HEK293 (cell line): ENCODE results near the gene SLC35B1.
A peak's percentile ranks its signal among the peaks of the same experiment; 100 is the strongest.

ENCODE experiments used
- CTCF ChIA-PET: fragments of 350-600 bp; formaldehyde crosslinking; extraction: SDS; loops from one replicate; lab custom pipeline; 2021; ENCODE audit warnings: antibody characterized with exemption; lab: Yijun Ruan, JAX
- POLR2A ChIA-PET: fragments of 300-600 bp; formaldehyde crosslinking; extraction: SDS; loops from one replicate; lab custom pipeline; 2020; ENCODE audit warnings: antibody characterized with exemption, inconsistent platforms; lab: Yijun Ruan, JAX
- H3K27ac ChIP-seq: fragments of 200-500 bp; sonication (Bioruptor generic); 2 replicates; pipeline ENCODE4 v1.5.1; 2014; ENCODE audit warnings: low read depth, low read length, control low read depth, inconsistent platforms; ENCODE audit errors: extremely low read depth
- H3K36me3 ChIP-seq, 2 experiments: fragments of 200-500 bp in 1 of 2; sonication (Bioruptor generic) in 1 of 2; 1 replicate in 1 of 2; 2 replicates in 1 of 2; pipeline ENCODE4 v1.5.1; 2014 to 2017; ENCODE audit warnings: inconsistent platforms in 2 of 2, low read length in 2 of 2; ENCODE audit not compliant: control insufficient read depth in 2 of 2, insufficient read depth in 1 of 2
- H3K4me1 ChIP-seq: fragments of 200-500 bp; sonication (Bioruptor generic); 2 replicates; pipeline ENCODE4 v1.5.1; 2014; ENCODE audit warnings: mild to moderate bottlenecking, low read length, inconsistent platforms; ENCODE audit not compliant: control insufficient read depth, insufficient read depth
- H3K4me3 ChIP-seq: 2 replicates; pipeline ENCODE4 v1.5.1; 2011; ENCODE audit warnings: low read depth, mild to moderate bottlenecking, control low read depth, low read length, moderate library complexity
- H3K9me3 ChIP-seq: fragments of 200-500 bp; sonication (Bioruptor generic); 2 replicates; pipeline ENCODE4 v1.5.1; 2014; ENCODE audit warnings: low read depth, low read length, inconsistent platforms; ENCODE audit not compliant: control insufficient read depth, insufficient read depth
- HOXD13 ChIP-seq: sonication (generic); formaldehyde crosslinking; IDR thresholded peaks from 2 replicates; pipeline ENCODE4 v1.8.0; 2022; ENCODE audit warnings: missing genetic modification reagents, borderline replicate concordance
- KLF1 ChIP-seq: fragments of 450-650 bp; formaldehyde crosslinking; IDR thresholded peaks from 2 replicates; pipeline ENCODE4 v1.5.1; 2016; ENCODE audit warnings: missing biosample characterization, missing genetic modification characterization
- PRDM1 ChIP-seq: fragments of 450-650 bp; formaldehyde crosslinking; IDR thresholded peaks from 2 replicates; pipeline ENCODE4; 2016; ENCODE audit warnings: missing biosample characterization, missing genetic modification characterization
- TRIM28 ChIP-seq: IDR thresholded peaks from 2 replicates; pipeline ENCODE4 v1.6.1; 2011; ENCODE audit warnings: low read length, control low read depth, borderline replicate concordance
- ZIC2 ChIP-seq: fragments of 450-650 bp; formaldehyde crosslinking; IDR thresholded peaks from 2 replicates; pipeline ENCODE4 v1.5.1; 2016; ENCODE audit warnings: missing biosample characterization, missing genetic modification characterization
- ZNF132 ChIP-seq: fragments of 450-650 bp; formaldehyde crosslinking; IDR thresholded peaks from 2 replicates; pipeline ENCODE4 v1.5.1; 2017; ENCODE audit warnings: missing biosample characterization, missing genetic modification characterization, borderline replicate concordance
- ZNF146 ChIP-seq: fragments of 450-650 bp; formaldehyde crosslinking; IDR thresholded peaks from 2 replicates; pipeline ENCODE4 v1.5.1; 2016; ENCODE audit warnings: missing biosample characterization, missing genetic modification characterization
- ZNF16 ChIP-seq: fragments of 450-650 bp; formaldehyde crosslinking; IDR thresholded peaks from 2 replicates; pipeline ENCODE4 v1.5.1; 2016; ENCODE audit warnings: low read depth, missing biosample characterization, missing genetic modification characterization
- ZNF221 ChIP-seq: fragments of 450-650 bp; formaldehyde crosslinking; IDR thresholded peaks from 2 replicates; pipeline ENCODE4 v1.5.1; 2017; ENCODE audit warnings: missing biosample characterization, missing genetic modification characterization, borderline replicate concordance
- ZNF302 ChIP-seq: fragments of 450-650 bp; formaldehyde crosslinking; IDR thresholded peaks from 2 replicates; pipeline ENCODE4 v1.5.1; 2016; ENCODE audit warnings: missing biosample characterization, missing genetic modification characterization, low read depth
- ZNF341 ChIP-seq: fragments of 450-650 bp; formaldehyde crosslinking; IDR thresholded peaks from 2 replicates; pipeline ENCODE4; 2016; ENCODE audit warnings: low read depth, missing biosample characterization, missing genetic modification characterization
- ZNF366 ChIP-seq: fragments of 450-650 bp; formaldehyde crosslinking; conservative IDR thresholded peaks from 2 replicates; pipeline ENCODE4 v1.5.1; 2016; ENCODE audit warnings: missing biosample characterization, missing genetic modification characterization
- ZNF548 ChIP-seq: fragments of 450-650 bp; formaldehyde crosslinking; IDR thresholded peaks from 2 replicates; pipeline ENCODE4 v1.5.1; 2016; ENCODE audit warnings: missing biosample characterization, missing genetic modification characterization
- ZNF580 ChIP-seq: fragments of 450-650 bp; formaldehyde crosslinking; IDR thresholded peaks from 2 replicates; pipeline ENCODE4 v1.5.1; 2016; ENCODE audit warnings: missing biosample characterization, missing genetic modification characterization
- ZNF585B ChIP-seq: fragments of 450-650 bp; formaldehyde crosslinking; IDR thresholded peaks from 2 replicates; pipeline ENCODE4 v1.5.1; 2016; ENCODE audit warnings: missing biosample characterization, missing genetic modification characterization
- ZNF692 ChIP-seq: fragments of 450-650 bp; formaldehyde crosslinking; IDR thresholded peaks from 2 replicates; pipeline ENCODE4 v1.5.1; 2016; ENCODE audit warnings: missing biosample characterization, missing genetic modification characterization
- TF ChIP-seq, protein P1 (sequence below): fragments of 450-650 bp; formaldehyde crosslinking; IDR thresholded peaks from 2 replicates; pipeline ENCODE4 v1.5.1; 2016; ENCODE audit warnings: missing biosample characterization, missing genetic modification characterization
- TF ChIP-seq, protein P2 (sequence below): fragments of 450-650 bp; formaldehyde crosslinking; IDR thresholded peaks from 2 replicates; pipeline ENCODE4 v1.5.1; 2016; ENCODE audit warnings: missing biosample characterization, missing genetic modification characterization
- TF ChIP-seq, protein P3 (sequence below): sonication (generic); formaldehyde crosslinking; IDR thresholded peaks from 2 replicates; pipeline ENCODE4 v1.8.1; 2022; ENCODE audit warnings: mild to moderate bottlenecking, moderate library complexity, missing genetic modification reagents

SLC35B1 gene

DNA sequence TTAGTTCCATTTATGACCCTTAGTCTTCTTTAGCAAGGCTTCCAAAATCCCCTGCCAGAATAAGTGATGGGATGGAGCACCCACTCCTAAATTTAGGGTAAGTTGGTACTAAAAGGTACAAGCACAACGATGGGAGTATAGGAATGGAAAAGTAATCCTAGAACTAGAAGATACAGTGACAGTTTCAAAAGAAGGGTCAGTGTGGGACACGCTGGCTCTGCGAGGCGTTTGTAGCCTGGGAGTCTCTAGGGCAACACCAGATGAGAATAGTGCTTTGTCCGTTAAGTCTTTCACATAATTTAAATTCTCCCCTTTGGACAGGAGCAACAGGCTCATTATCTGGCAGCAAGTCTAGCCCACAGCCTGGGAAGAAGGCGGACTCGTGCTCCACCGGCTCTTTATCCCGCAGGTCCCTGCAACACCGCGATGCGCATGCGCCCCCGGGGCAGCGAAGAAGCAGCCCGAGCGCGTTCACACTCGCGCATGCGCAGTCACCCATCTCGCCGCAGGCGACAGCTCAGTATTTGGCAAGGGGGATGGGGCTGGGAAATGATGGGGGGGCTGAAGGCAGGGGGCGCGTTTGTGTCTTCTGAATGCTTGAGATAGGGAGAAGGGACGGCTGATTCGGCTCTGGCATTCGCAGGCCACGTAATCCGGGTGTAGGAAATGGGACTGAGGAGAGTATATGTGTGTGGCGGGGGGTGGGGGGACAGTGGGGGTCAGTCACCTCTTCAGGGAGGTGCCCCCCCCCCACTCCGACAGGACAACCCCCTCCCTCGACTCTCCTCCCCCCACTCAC, 30.4 kb downstream of the SLC35B1 start (continued):
- no peak; the same call in 1 of the 2 replicates for TF ChIP-seq ZNF585B
- TF ChIP-seq, all 188 proteins: peak for 36

DNA sequence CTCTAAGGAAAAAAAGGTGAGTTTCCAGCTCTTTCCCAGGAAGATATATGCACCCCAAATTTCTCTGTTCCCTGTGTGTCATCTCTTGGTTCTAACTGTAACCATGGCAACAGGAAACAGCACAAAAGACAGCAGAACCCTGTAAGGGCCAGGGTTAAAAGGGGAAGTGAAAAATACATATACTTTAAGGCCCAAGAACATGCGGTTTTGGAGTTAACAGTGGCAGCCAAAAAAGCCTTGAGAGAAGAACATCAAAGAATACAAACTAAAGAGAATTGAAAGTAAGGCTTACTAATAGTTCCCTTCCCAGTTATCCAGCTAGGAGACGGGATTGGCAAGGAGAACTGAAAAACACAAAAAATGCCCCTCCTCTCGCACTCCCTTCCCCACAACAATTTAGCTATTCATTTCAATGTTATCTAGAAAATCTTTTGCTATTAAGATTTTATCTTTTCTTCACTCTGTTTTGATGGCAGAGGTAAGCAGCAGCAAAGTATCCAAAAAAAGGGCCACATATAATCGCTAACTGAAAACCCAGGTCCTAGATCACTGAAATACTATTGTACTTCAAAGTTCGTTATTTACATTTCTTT, 31.4 kb downstream of the SLC35B1 start:
- Histone ChIP-seq H3K27ac (no peak overlapping the region), H3K4me1 (peaks cover 15% of the 10 kb centered on the region; the same call in 1 of the 2 replicates), H3K36me3 (peaks cover 12 to 19% of the 10 kb centered on the region in 2 experiments), H3K9me3 (no peaks in the 10 kb centered on the region), H3K4me3 (peak overlapping the region; percentile 78)
- ChIA-PET POLR2A (interaction anchor here (1.0 to 1.3 kb wide), 2 partner anchors 88 to 100 kb away, joined by 3 to 6 read pairs; partner anchors contain the start of gene FAM117A), CTCF (interaction anchor here (1.1 to 2.0 kb wide), 2 partner anchors 20 to 101 kb away, joined by 3 to 5 read pairs; partner anchors contain the start of gene NXPH3)
- TF ChIP-seq, protein P1, sequence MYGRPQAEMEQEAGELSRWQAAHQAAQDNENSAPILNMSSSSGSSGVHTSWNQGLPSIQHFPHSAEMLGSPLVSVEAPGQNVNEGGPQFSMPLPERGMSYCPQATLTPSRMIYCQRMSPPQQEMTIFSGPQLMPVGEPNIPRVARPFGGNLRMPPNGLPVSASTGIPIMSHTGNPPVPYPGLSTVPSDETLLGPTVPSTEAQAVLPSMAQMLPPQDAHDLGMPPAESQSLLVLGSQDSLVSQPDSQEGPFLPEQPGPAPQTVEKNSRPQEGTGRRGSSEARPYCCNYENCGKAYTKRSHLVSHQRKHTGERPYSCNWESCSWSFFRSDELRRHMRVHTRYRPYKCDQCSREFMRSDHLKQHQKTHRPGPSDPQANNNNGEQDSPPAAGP (tag by site-specific recombination) = no peak
- TF ChIP-seq KLF1 (tag by site-specific recombination) (no peak), ZNF146 (no peak), HOXD13 (CRISPR knock-in tag) (no peak), ZNF132 (tag by site-specific recombination) (no peak), PRDM1 (tag by site-specific recombination) (no peak), ZNF366 (no peak), ZNF302 (tag by site-specific recombination) (no peak), ZNF341 (no peak), ZIC2 (tag by site-specific recombination) (no peak), ZNF580 (tag by site-specific recombination) (no peak), TRIM28 (no peak), ZNF221 (no peak), ZNF16 (tag by site-specific recombination) (no peak), ZNF548 (tag by site-specific recombination) (no peak), ZNF692 (tag by site-specific recombination) (no peak)
- TF ChIP-seq, protein P2, sequence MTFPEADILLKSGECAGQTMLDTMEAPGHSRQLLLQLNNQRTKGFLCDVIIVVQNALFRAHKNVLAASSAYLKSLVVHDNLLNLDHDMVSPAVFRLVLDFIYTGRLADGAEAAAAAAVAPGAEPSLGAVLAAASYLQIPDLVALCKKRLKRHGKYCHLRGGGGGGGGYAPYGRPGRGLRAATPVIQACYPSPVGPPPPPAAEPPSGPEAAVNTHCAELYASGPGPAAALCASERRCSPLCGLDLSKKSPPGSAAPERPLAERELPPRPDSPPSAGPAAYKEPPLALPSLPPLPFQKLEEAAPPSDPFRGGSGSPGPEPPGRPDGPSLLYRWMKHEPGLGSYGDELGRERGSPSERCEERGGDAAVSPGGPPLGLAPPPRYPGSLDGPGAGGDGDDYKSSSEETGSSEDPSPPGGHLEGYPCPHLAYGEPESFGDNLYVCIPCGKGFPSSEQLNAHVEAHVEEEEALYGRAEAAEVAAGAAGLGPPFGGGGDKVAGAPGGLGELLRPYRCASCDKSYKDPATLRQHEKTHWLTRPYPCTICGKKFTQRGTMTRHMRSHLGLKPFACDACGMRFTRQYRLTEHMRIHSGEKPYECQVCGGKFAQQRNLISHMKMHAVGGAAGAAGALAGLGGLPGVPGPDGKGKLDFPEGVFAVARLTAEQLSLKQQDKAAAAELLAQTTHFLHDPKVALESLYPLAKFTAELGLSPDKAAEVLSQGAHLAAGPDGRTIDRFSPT (tag by site-specific recombination) = no peak
- TF ChIP-seq, protein P3, sequence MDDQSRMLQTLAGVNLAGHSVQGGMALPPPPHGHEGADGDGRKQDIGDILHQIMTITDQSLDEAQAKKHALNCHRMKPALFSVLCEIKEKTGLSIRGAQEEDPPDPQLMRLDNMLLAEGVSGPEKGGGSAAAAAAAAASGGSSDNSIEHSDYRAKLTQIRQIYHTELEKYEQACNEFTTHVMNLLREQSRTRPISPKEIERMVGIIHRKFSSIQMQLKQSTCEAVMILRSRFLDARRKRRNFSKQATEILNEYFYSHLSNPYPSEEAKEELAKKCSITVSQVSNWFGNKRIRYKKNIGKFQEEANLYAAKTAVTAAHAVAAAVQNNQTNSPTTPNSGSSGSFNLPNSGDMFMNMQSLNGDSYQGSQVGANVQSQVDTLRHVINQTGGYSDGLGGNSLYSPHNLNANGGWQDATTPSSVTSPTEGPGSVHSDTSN = no peak
